Esophagus muscularis mucosa (tissue), 3 donors: ENCODE data around the gene MAPKAP1.

Source experiments
- POLR2A ChIP-seq: fragments of 450-650 bp; IDR thresholded peaks from one replicate; pipeline ENCODE4 v1.6.1; 2017; ENCODE audit warnings: antibody characterized with exemption, moderate library complexity, mild to moderate bottlenecking, low read depth
- TF ChIP-seq, protein P1 (sequence below), 3 experiments: fragments of 200-600 bp in 2 of 3; fragments of 450-650 bp in 1 of 3; sonication (generic) in 2 of 3; IDR thresholded peaks; one replicate each; pipeline ENCODE4 v1.5.1; 2017 to 2019; ENCODE audit warnings: antibody characterized with exemption in 3 of 3, mild to moderate bottlenecking in 2 of 3, moderate library complexity in 1 of 3

DNA sequence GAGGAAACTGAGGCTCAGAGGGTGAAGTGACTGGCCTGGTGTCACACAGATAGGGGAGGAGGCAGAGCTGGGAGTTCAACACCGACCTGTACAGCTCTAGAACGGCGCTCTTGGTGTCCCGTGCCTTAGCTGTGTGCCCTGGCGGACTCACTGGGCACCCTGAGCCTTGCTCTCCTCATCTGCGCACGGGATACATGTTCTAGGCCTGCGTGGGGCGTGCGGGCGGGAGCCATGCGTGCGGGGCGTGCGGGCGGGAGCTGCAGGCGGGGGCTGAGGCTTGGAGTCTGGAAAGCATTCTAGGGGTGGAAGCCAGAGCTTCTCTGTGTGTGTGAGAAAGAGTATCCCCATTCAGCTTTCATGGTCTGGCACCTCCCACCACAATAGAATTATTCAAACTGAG, 280.1 kb downstream of the MAPKAP1 start:
- TF ChIP-seq, protein P1, sequence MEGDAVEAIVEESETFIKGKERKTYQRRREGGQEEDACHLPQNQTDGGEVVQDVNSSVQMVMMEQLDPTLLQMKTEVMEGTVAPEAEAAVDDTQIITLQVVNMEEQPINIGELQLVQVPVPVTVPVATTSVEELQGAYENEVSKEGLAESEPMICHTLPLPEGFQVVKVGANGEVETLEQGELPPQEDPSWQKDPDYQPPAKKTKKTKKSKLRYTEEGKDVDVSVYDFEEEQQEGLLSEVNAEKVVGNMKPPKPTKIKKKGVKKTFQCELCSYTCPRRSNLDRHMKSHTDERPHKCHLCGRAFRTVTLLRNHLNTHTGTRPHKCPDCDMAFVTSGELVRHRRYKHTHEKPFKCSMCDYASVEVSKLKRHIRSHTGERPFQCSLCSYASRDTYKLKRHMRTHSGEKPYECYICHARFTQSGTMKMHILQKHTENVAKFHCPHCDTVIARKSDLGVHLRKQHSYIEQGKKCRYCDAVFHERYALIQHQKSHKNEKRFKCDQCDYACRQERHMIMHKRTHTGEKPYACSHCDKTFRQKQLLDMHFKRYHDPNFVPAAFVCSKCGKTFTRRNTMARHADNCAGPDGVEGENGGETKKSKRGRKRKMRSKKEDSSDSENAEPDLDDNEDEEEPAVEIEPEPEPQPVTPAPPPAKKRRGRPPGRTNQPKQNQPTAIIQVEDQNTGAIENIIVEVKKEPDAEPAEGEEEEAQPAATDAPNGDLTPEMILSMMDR (IDR thresholded peaks at IDR 0.05): no peak
- no peak for TF ChIP-seq POLR2A
